A549 treated with AZD9567 at 1 μM for 4 hours (cell line): ENCODE data around the gene GRAP. TPM values are rescaled to one million over a fixed set of nuclear protein-coding genes. Genes with fewer than 3 reads are reported as not detected.

Experiments used
- total RNA-seq: library from RNA; stranded (reverse); fragments of 200-300 nt; extraction: Qiagen RNA extraction; gene quantifications from 5 replicates; pipeline ENCODE4 v1.2.3, GENCODE V29; 2022; ENCODE audit not compliant: insufficient read depth

GRAP gene
- 0.17 to 0.63 TPM (median 0.20 TPM) in 4 of 5 replicates, not detected in the other for total RNA-seq

DNA sequence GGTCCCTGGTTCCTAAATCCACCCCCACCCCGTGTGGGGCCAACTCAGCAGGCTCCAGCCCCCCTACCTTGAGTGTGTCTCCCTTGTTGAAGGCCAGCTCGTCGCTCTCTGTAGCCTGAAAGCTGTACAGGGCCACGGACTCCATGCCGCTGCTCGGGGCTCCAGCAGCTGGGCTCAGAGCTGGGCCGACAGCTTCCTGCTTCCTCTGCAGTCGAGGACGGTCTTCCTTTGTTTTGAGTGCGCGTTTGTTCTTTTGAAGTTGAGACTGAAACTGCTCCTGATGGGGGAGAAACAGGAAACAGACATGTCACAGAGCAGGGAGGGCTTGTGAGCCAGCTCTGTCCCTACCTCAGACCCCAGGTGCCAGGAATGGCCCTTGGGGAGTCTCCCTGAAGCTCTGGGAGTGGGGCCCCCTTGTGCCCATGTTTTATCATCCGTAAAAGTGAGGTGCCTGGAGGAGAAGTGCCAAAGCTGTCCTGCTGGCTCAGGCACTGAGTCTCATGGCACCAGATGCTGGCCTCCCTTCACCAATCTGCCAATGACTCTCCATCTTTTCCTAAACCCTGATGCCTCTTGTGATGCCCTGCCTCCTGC lies at the start of gene GRAP:
TSS of gene GRAP (minus strand) at position 176 of the 594 bp plus-strand sequence. CDS start at position 145, 31 bp downstream.

DNA sequence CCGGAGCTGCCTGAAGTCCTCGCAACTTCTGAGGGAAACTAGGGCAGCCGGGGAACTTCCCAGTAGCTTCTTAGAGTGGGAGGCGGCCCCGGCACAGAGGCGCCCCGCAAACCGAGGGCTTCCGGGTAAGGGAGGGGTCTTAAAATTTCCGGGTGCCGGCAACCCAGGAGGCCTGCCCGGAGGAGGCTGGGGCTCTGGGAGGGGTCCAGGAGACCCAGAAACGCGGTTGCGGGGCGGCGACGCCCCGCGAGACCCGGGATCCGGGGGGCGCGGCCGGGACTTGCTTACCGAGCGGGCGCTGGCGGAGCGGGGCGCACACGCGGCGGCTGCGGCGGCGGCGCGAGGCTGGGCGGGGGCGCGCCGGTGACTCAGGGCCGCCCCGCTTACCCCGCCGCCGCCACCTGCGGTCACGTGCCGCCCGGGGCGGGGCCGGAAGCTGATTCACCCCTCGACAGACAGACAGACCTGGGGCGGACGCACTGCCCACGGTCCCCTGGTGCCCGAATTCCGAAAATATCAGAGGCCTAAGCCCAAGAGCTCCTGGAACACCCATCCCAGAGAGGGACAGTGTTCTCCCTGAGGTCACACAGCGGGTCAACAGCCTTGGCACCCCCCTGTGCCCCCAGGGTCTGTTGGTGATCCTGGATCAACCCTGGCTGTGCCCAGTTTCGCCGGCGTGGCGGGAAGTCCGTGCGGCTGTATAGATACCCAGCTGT lies 42.2 kb downstream of the GRAP start, which contains the start of gene FAM83G:
TSS of gene FAM83G (minus strand) at position 344 of the 716 bp plus-strand sequence. CDS start 723 bp downstream, outside the sequence.

Other genes with a start within 250 kb of the GRAP start
- 31.4 to 44.8 TPM (median 41.0 TPM) in 5 replicates for gene PRPSAP2, start 188.8 kb downstream of the GRAP start, total RNA-seq
- 0.14 to 0.57 TPM (median 0.23 TPM) in 5 replicates for gene SLC5A10, start 94.8 kb downstream of the GRAP start, total RNA-seq
- gene FAM83G, start 42.2 kb downstream of the GRAP start, total RNA-seq: 26.2 to 36.6 TPM (median 32.6 TPM) in 5 replicates
- gene GRAPL, start 80.6 kb upstream of the GRAP start, total RNA-seq: 0.14 TPM in 1 of 5 replicates, not detected in the others
- gene EPN2, start 190.4 kb upstream of the GRAP start, total RNA-seq: 44.8 to 59.3 TPM (median 55.8 TPM) in 5 replicates